Heart right ventricle (tissue), 16 donors: ENCODE measurements around the gene AFDN. TPM values are rescaled to one million over a fixed set of nuclear protein-coding genes. Genes with fewer than 3 reads are reported as not detected.

Experiments used
- ATAC-seq, 8 donors: fragments of 200-7000 bp; cut with Tn5 transposase; one replicate each; pipeline ENCODE4 v1.9.1; 2020; ENCODE audit warnings: mild to moderate bottlenecking in 8 of 8, moderate library complexity in 8 of 8, moderate number of reproducible peaks in 1 of 8
- DNase-seq, 2 donors: peaks; one replicate each; pipeline ENCODE4 v3.0.0-alpha.2; 2020
- H3K27ac ChIP-seq, 10 donors: fragments of 200-600 bp; sonication (generic) in 2 of 10; one replicate each; pipeline versions ENCODE4 v1.5.0 to v1.8.0; 2020 to 2022; ENCODE audit warnings: mild to moderate bottlenecking in 3 of 10
- H3K27me3 ChIP-seq, 7 donors: fragments of 200-600 bp; one replicate each; pipeline ENCODE4 v1.8.0; 2021 to 2022; ENCODE audit warnings: mild to moderate bottlenecking in 2 of 7
- H3K36me3 ChIP-seq, 9 donors: fragments of 200-600 bp; sonication (generic) in 1 of 9; one replicate each; pipeline versions ENCODE4 v1.5.0 to v1.8.0; 2020 to 2022; ENCODE audit warnings: mild to moderate bottlenecking in 2 of 9
- H3K4me1 ChIP-seq, 9 donors: fragments of 200-600 bp; sonication (generic) in 1 of 9; one replicate each; pipeline versions ENCODE4 v1.5.0 to v1.8.0; 2020 to 2022; ENCODE audit warnings: mild to moderate bottlenecking in 4 of 9
- H3K4me3 ChIP-seq, 10 donors: fragments of 200-600 bp; sonication (generic) in 2 of 10; one replicate each; pipeline versions ENCODE4 v1.5.0 to v1.8.0; 2020 to 2022; ENCODE audit warnings: mild to moderate bottlenecking in 7 of 10, moderate library complexity in 2 of 10
- H3K9me3 ChIP-seq, 11 donors: fragments of 200-600 bp in 10 of 11; sonication (generic) in 2 of 11; one replicate each; pipeline versions ENCODE4 v1.5.0 to v1.8.0; 2013 to 2022; ENCODE audit warnings: mild to moderate bottlenecking in 2 of 11, control low read depth in 1 of 11, moderate library complexity in 1 of 11
- WGBS, 2 donors: extraction: QIAGEN DNeasy Blood & Tissue Kit; methylation state at CpG; one replicate each; pipeline ENCODE4 v1.1.7; 2013; ENCODE audit warnings: inconsistent platforms in 1 of 2; 5-methylcytosine and 5-hydroxymethylcytosine counted together
- intact Hi-C, 10 donors: fragments of 100-400 bp; cut with DNase I; formaldehyde crosslinking; loops; one replicate each; pipeline versions ENCODE4 v1.11.1 to v1.14.2; 2022
- polyA plus RNA-seq, 2 donors: library from polyadenylated mRNA; stranded (reverse); fragments of 200-250 nt; gene quantifications; one replicate each; pipeline ENCODE4 v1.2.3, GENCODE V29; 2013
- total RNA-seq, 10 donors: library from RNA; stranded (reverse); fragmentation: NEBNext Ultra II Directional in 3 of 10; extraction: Animal tissue kit (Norgen Biotek cat#: 25700) in 3 of 10; gene quantifications; one replicate each; pipeline versions ENCODE4 v1.2.1 to v1.2.4, GENCODE V29; 2021 to 2023
- TF ChIP-seq, protein P1 (sequence below), 9 donors: fragments of 200-600 bp; sonication (generic) in 2 of 9; IDR thresholded peaks; one replicate each; pipeline versions ENCODE4 v1.5.0 to v1.8.0; 2021 to 2022; ENCODE audit warnings: antibody characterized with exemption in 9 of 9, mild to moderate bottlenecking in 5 of 9, moderate library complexity in 1 of 9
- donor health status: Arrhythmogenic right ventricular cardiomyopathy.
- donor health status: ischemic (EF 13 %, LVEDD 7.1; RV severe dilation, severe dysfunction).
- donor health status: healthy with polysubstance abuse.
- donor health status: DM: no; HTN: yes; CAD: no.
- donor health status: DM: no; HTN: no; CAD: no.
- donor health status: ischemic (EF 25% LVEDD 6.9; RV normal size, moderate dysfunction).
- donor health status: ischemic (EF 25% LVEDD 5.7; RV mildly dilated, moderate dysfunction).
- donor health status: healthy.
- donor health status: DM: yes; HTN: yes; CAD: no.
- donor health status: Ischemic cardiomyopathy.
- donor health status: ischemic (EF 35%, LVEDD 5.7; RV mildly dilated, moderate dysfunction).
- donor health status: nonischemic (EF 11% LVEDD 7.7; RV severe dilation, severe dysfunction).
- donor health status: DM: yes; HTN: yes; CAD: no.
- donor health status: PGD.
- donor health status: ischemic (EF 29% LVEDD 5.4; RV normal size, mild dysfunction).
- donor health status: nonischemic (EF 23%, LVEDD 6.1; RV moderate dilation, normal function).

AFDN gene
- total and polyA plus RNA-seq, 12 donors: 17.4 to 79.9 (median 58.0) TPM

DNA sequence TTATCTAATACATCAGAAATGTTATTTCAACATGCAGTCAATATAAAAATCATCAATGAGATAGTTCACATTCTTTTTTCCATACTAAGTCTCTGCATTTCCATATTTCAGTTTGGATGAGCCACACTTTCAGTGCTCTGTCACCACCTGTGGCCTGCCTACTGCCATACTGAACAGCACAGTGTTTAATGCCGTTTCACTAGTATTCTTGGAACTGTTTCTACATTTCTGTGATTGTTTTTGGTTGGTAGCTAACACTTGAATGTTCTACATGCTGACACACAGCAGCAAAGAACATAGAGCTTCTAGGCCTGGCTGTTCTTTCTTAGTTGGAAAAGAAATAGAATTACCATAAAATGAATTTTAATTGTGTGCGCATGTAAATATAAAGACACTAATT, 109.3 kb downstream of the AFDN start:
- ATAC-seq: peak in 1 of 8 donors; percentile 43
- Histone ChIP-seq H3K9me3 (no peaks in the 10 kb centered on the region), H3K4me3 (peak overlapping the region in 9 of 10 donors; percentile 23 to 55 (median 47)), H3K27ac (peak overlapping the region; percentile 37 to 91 (median 77)), H3K4me1 (peaks cover 2 to 40% (median 23%) of the 10 kb centered on the region in 9 donors), H3K36me3 (peaks cover 0 to 28% (median 2%) of the 10 kb centered on the region in 9 donors), H3K27me3 (no peaks in the 10 kb centered on the region)
- DNase-seq: no peak
- intact Hi-C loops: loop anchor here in 4 of 10 donors (10.0 kb wide), 3 partner anchors 99 to 119 kb away; no protein-coding TSS in a partner anchor
- 58 to 69% methylated on average over 2 of the region's 2 CpGs for WGBS, 2 donors
- TF ChIP-seq, protein P1, sequence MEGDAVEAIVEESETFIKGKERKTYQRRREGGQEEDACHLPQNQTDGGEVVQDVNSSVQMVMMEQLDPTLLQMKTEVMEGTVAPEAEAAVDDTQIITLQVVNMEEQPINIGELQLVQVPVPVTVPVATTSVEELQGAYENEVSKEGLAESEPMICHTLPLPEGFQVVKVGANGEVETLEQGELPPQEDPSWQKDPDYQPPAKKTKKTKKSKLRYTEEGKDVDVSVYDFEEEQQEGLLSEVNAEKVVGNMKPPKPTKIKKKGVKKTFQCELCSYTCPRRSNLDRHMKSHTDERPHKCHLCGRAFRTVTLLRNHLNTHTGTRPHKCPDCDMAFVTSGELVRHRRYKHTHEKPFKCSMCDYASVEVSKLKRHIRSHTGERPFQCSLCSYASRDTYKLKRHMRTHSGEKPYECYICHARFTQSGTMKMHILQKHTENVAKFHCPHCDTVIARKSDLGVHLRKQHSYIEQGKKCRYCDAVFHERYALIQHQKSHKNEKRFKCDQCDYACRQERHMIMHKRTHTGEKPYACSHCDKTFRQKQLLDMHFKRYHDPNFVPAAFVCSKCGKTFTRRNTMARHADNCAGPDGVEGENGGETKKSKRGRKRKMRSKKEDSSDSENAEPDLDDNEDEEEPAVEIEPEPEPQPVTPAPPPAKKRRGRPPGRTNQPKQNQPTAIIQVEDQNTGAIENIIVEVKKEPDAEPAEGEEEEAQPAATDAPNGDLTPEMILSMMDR (IDR thresholded peaks at IDR 0.05): no peak

DNA sequence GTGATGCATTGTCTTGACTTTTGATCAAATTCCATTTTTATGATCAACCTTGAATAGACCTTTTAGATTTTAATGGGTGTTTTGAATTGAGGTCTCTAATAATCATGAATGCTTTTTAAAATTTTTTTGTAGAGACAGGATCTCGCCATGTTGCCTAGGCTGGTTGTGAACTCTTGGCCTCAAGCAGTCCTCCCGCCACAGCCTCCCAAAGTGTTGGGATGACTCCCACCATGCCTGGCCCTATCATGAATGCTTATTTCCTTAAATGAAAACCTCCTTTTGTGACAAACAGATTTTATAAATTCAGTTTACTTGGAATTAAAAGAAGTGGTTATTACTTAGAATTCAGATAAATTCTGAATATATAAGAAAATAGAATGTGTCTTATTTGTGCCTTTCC, 110.6 kb downstream of the AFDN start:
- Histone ChIP-seq H3K9me3 (no peaks in the 10 kb centered on the region), H3K36me3 (peaks cover 0 to 18% (median 0%) of the 10 kb centered on the region in 9 donors), H3K4me1 (peaks cover 2 to 38% (median 23%) of the 10 kb centered on the region in 9 donors), H3K27ac (peak overlapping the region in 7 of 10 donors; percentile 71 to 91 (median 82)), H3K4me3 (peak overlapping the region in 9 of 10 donors; percentile 23 to 55 (median 47)), H3K27me3 (no peaks in the 10 kb centered on the region)
- TF ChIP-seq, protein P1 (IDR thresholded peaks at IDR 0.05): no peak
- DNase-seq (no peak), ATAC-seq (no peak)
- WGBS, 2 donors: 78 to 81% methylated on average over 2 of the region's 2 CpGs
- intact Hi-C loops: loop anchor here in 4 of 10 donors (10.0 kb wide), 3 partner anchors 98 to 118 kb away; no protein-coding TSS in a partner anchor

GRCh38 chr6:167937948-167938911, 111.5 kb downstream of the AFDN start:
- Histone ChIP-seq H3K4me1 (peaks cover 0 to 29% (median 16%) of the 10 kb centered on the region in 9 donors), H3K27me3 (no peaks in the 10 kb centered on the region), H3K27ac (peak overlapping the region in 6 of 10 donors; percentile 22 to 91 (median 46)), H3K4me3 (peak overlapping the region in 6 of 10 donors; percentile 13 to 55 (median 48)), H3K9me3 (no peaks in the 10 kb centered on the region), H3K36me3 (peaks cover 0 to 23% (median under 1%) of the 10 kb centered on the region in 9 donors)
- 77 to 86% methylated on average over 5 of the region's 5 CpGs for WGBS, 2 donors
- TF ChIP-seq, protein P1 (IDR thresholded peaks at IDR 0.05): no peak
- no peak for DNase-seq
- intact Hi-C loops: loop anchor here in 4 of 10 donors (10.0 kb wide), 3 partner anchors 97 to 117 kb away; no protein-coding TSS in a partner anchor
- ATAC-seq: peak in 1 of 8 donors; percentile 45

DNA sequence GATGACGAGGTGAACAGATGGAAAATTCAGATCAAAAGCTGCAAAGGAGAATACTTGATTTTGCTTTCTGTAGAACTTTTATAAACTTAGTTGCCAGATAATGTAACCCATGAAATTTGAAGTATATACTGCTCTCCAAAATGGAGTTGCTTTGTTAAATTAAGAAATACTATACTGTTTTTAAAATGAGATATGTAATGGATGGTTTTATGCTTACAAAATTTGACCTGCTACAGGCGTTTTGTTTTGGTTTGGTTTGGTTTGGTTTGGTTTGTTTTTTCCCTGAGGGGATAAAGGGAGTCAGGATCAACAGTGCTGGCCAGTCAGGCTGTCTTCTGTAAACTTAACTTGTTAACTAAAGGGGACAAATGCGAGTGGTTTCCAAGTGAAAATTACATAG, 115.1 kb downstream of the AFDN start:
- Histone ChIP-seq H3K4me3 (no peak overlapping the region), H3K27ac (no peak overlapping the region), H3K4me1 (peaks cover 0 to 17% (median 8%) of the 10 kb centered on the region in 9 donors), H3K36me3 (peaks cover 0 to 51% (median 27%) of the 10 kb centered on the region in 9 donors), H3K27me3 (no peaks in the 10 kb centered on the region), H3K9me3 (no peaks in the 10 kb centered on the region)
- DNase-seq (no peak), ATAC-seq (no peak)
- intact Hi-C loops: no loop called here
- WGBS, 2 donors: 75 to 76% methylated on average over 3 of the region's 3 CpGs
- TF ChIP-seq, protein P1 (IDR thresholded peaks at IDR 0.05): no peak
